Esophagus (tissue), 2 donors: Measurements from ENCODE around the gene GRHL1. TPM values are rescaled to one million over a fixed set of nuclear protein-coding genes. Genes with fewer than 3 reads are reported as not detected.

ENCODE experiments used
- H3K27ac ChIP-seq, 2 donors: one replicate each; pipeline ENCODE4 v1.5.1; 2013; ENCODE audit warnings: low read depth in 2 of 2, mild to moderate bottlenecking in 2 of 2, inconsistent platforms in 1 of 2, low read length in 1 of 2, moderate library complexity in 1 of 2
- H3K27me3 ChIP-seq, 2 donors: one replicate each; pipeline ENCODE4 v1.6.1; 2013; ENCODE audit warnings: low read length in 2 of 2, control low read depth in 1 of 2, mild to moderate bottlenecking in 1 of 2; ENCODE audit not compliant: insufficient read depth in 2 of 2, control insufficient read depth in 1 of 2
- H3K36me3 ChIP-seq, 2 donors: one replicate each; pipeline ENCODE4 v1.6.1; 2013; ENCODE audit warnings: low read length in 1 of 2; ENCODE audit not compliant: control insufficient read depth in 2 of 2, insufficient read depth in 2 of 2
- H3K4me1 ChIP-seq, 2 donors: one replicate each; pipeline ENCODE4 v1.6.1; 2013; ENCODE audit warnings: low read length in 1 of 2; ENCODE audit not compliant: control insufficient read depth in 2 of 2, insufficient read depth in 2 of 2
- H3K4me3 ChIP-seq, 2 donors: one replicate each; pipeline ENCODE4 v1.5.1; 2013; ENCODE audit warnings: low read length in 2 of 2, mild to moderate bottlenecking in 2 of 2, low read depth in 1 of 2, moderate library complexity in 1 of 2
- H3K9me3 ChIP-seq, 2 donors: one replicate each; pipeline ENCODE4 v1.6.1; 2013; ENCODE audit warnings: mild to moderate bottlenecking in 2 of 2, low read depth in 1 of 2, low read length in 1 of 2, moderate library complexity in 1 of 2; ENCODE audit not compliant: control insufficient read depth in 2 of 2, insufficient read depth in 1 of 2
- WGBS, 2 donors: extraction: QIAGEN DNeasy Blood & Tissue Kit; methylation state at CpG; one replicate each; pipeline ENCODE4 v1.1.7; 2013; 5-methylcytosine and 5-hydroxymethylcytosine counted together
- polyA plus RNA-seq, 2 donors: library from polyadenylated mRNA; stranded (reverse); fragments of 200-250 nt; gene quantifications; one replicate each; pipeline ENCODE4 v1.2.3, GENCODE V29; 2013
- donor health status: healthy with polysubstance abuse.
- donor health status: Bipolar disorder and iron deficiency.

The GRHL1 gene
- polyA plus RNA-seq, 2 donors = 61.8 to 94.7 TPM

- no peak overlapping the region for H3K4me3 ChIP-seq
- H3K36me3 ChIP-seq = peaks cover 3 to 9% of the 10 kb centered on the region in 2 donors
- 89 to 95% methylated on average over 5 of the region's 5 CpGs for WGBS, 2 donors
- no peaks in the 10 kb centered on the region for H3K9me3 ChIP-seq
- H3K27ac ChIP-seq = no peak overlapping the region
- H3K27me3 ChIP-seq = no peaks in the 10 kb centered on the region
- no peaks in the 10 kb centered on the region for H3K4me1 ChIP-seq
These were observed 34.2 kb downstream of the GRHL1 start for GRCh38 chr2:9985531-9986328.

DNA sequence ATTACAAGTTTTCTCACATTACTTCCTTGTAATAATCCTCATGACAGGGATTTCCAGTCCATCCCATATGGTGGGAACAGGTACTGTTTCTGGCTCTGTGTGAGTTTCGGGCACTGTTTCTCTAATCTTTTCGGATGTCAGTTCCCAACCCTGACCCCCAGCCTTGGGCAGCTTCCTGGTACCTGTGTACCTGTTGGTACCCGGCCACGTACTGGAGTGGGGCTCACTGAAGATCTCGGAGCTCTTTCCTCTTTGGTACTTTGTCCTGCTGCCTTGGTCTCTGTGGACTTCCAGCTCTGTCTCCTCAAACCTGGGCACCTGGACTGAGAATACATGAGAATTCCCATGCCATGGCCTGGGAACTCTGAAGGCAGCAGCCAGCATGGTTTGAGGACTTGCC lies 36.8 kb downstream of the GRHL1 start:
- no peaks in the 10 kb centered on the region for H3K4me1 ChIP-seq
- no peaks in the 10 kb centered on the region for H3K27me3 ChIP-seq
- peak overlapping the region in 1 of 2 donors; percentile 15 for H3K27ac ChIP-seq
- WGBS, 2 donors = 97 to 98% methylated on average over 5 of the region's 5 CpGs
- peaks cover 0 to 4% of the 10 kb centered on the region in 2 donors for H3K36me3 ChIP-seq
- H3K9me3 ChIP-seq = no peaks in the 10 kb centered on the region
- no peak overlapping the region for H3K4me3 ChIP-seq

GRCh38 chr2:9990736-9991135 lies 39.2 kb downstream of the GRHL1 start:
- Histone ChIP-seq H3K36me3 (peaks cover 0 to 13% of the 10 kb centered on the region in 2 donors), H3K27ac (no peak overlapping the region), H3K4me1 (no peaks in the 10 kb centered on the region), H3K27me3 (no peaks in the 10 kb centered on the region), H3K4me3 (no peak overlapping the region), H3K9me3 (no peaks in the 10 kb centered on the region)
- 60 to 79% methylated on average over 6 of the region's 6 CpGs for WGBS, 2 donors

- Histone ChIP-seq H3K4me1 (no peaks in the 10 kb centered on the region), H3K4me3 (no peak overlapping the region), H3K27ac (no peak overlapping the region), H3K36me3 (peaks cover 0 to 13% of the 10 kb centered on the region in 2 donors), H3K9me3 (no peaks in the 10 kb centered on the region), H3K27me3 (no peaks in the 10 kb centered on the region)
- WGBS, 2 donors = 78 to 81% methylated on average over 1 of the region's 1 CpG
These were observed 39.7 kb downstream of the GRHL1 start for GRCh38 chr2:9991221-9991620.

GRCh38 chr2:9991829-9992273 lies 40.4 kb downstream of the GRHL1 start:
- H3K9me3 ChIP-seq = no peaks in the 10 kb centered on the region
- H3K4me3 ChIP-seq = no peak overlapping the region
- WGBS, 2 donors = 67 to 69% methylated on average over 6 of the region's 6 CpGs
- peaks cover 0 to 12% of the 10 kb centered on the region in 2 donors for H3K36me3 ChIP-seq
- no peak overlapping the region for H3K27ac ChIP-seq
- no peaks in the 10 kb centered on the region for H3K4me1 ChIP-seq
- no peaks in the 10 kb centered on the region for H3K27me3 ChIP-seq

- H3K4me3 ChIP-seq = no peak overlapping the region
- H3K36me3 ChIP-seq = peaks cover 0 to 9% of the 10 kb centered on the region in 2 donors
- H3K27me3 ChIP-seq = no peaks in the 10 kb centered on the region
- H3K4me1 ChIP-seq = no peaks in the 10 kb centered on the region
- 64 to 75% methylated on average over 9 of the region's 9 CpGs for WGBS, 2 donors
- H3K9me3 ChIP-seq = no peaks in the 10 kb centered on the region
- no peak overlapping the region for H3K27ac ChIP-seq
These were observed 41.1 kb downstream of the GRHL1 start for GRCh38 chr2:9992427-9993187.

- Histone ChIP-seq H3K4me1 (no peaks in the 10 kb centered on the region), H3K27ac (no peak overlapping the region), H3K9me3 (no peaks in the 10 kb centered on the region), H3K36me3 (peaks cover 2 to 9% of the 10 kb centered on the region in 2 donors), H3K4me3 (no peak overlapping the region), H3K27me3 (no peaks in the 10 kb centered on the region)
- WGBS, 2 donors = 60 to 75% methylated on average over 6 of the region's 6 CpGs
These were observed 42.1 kb downstream of the GRHL1 start for GRCh38 chr2:9993488-9994165.

- H3K4me3 ChIP-seq = no peak overlapping the region
- peak overlapping the region in 1 of 2 donors; percentile 6 for H3K27ac ChIP-seq
- H3K27me3 ChIP-seq = no peaks in the 10 kb centered on the region
- WGBS, 2 donors = 97 to 98% methylated on average over 11 of the region's 11 CpGs
- H3K9me3 ChIP-seq = no peaks in the 10 kb centered on the region
- peaks cover 5 to 14% of the 10 kb centered on the region in 2 donors for H3K36me3 ChIP-seq
- H3K4me1 ChIP-seq = no peaks in the 10 kb centered on the region
These were observed 43.0 kb downstream of the GRHL1 start for GRCh38 chr2:9994462-9994861.

DNA sequence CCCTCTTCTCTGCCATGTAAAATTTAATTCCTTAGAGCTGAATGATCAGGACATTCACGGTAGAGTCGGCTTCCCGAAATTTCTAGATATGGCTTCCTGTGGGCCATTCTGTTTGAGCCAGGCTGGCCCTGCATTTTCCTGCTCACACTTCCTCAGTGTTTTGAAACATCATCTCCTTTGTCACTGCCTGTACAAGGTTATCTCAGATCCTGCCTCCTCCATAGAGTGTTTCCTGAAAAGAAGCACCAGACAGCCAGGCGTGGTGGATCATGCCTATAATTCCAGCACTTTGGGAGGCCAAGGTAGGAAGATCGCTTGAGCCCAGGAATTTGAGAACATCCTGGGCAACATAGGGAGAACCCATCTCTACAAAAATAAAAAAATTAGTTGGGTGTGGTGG lies 43.6 kb downstream of the GRHL1 start:
- WGBS, 2 donors = 86 to 92% methylated on average over 5 of the region's 5 CpGs
- Histone ChIP-seq H3K27me3 (no peaks in the 10 kb centered on the region), H3K4me1 (no peaks in the 10 kb centered on the region), H3K27ac (peak overlapping the region in 1 of 2 donors; percentile 6), H3K4me3 (no peak overlapping the region), H3K36me3 (peaks cover 5 to 14% of the 10 kb centered on the region in 2 donors), H3K9me3 (no peaks in the 10 kb centered on the region)
